ENCODE measurements around the gene SCGB3A1. TPM values are rescaled to one million over a fixed set of nuclear protein-coding genes. Genes with fewer than 3 reads are reported as not detected.

SCGB3A1 gene
- total RNA-seq, 1 experiment from 2014 or later: not detected

DNA sequence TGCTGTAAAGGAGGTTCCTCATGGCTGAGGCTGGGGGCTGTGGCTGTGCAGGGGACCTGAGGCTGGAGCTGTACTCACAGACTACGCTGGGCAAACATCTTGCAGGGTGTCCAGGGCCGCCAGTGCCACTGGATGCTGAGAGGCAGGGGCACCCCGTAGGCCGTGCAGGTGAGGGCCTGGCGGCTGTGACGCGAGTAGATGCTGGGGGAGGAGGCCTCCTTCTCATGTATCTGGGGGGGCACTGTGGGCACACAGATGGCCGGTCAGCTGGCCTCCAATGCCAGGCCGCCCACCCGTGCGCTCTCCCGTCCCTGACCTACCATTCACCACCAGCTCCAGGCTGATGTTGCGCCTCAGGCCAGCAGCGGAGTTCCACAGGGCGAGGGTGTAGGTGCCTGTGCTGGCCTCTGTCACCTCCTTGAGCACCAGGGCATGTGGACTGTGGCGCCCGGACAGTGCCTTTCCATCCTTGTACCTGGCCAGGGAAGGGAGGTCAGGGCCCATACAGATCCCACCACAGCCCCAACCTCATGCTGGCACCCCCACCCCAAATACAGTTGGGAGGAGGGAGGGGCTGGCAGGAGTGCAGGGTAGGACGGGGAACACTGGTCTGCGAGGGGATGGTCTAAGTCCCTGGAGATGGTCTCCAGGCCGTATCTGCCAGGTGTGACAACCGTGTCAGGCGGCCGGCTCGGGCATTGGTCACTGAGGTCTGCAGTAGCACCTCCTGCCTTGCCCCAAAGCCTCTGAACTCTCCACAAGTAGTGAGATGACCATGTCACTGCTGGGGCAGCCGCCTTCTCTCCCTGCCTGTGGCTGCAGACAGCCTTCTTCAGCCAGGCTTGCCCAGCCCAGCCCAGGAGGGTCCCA is 34.7 kb upstream of the SCGB3A1 start:
- no peaks in the 10 kb centered on the region for H3K36me3 Mint-ChIP-seq (ENCODE audit: insufficient read depth, unreplicated experiment)
- intact Hi-C loops (cut with micrococcal nuclease; ENCODE audit: unreplicated experiment): no loop called here
- TF ChIP-seq, protein P1, sequence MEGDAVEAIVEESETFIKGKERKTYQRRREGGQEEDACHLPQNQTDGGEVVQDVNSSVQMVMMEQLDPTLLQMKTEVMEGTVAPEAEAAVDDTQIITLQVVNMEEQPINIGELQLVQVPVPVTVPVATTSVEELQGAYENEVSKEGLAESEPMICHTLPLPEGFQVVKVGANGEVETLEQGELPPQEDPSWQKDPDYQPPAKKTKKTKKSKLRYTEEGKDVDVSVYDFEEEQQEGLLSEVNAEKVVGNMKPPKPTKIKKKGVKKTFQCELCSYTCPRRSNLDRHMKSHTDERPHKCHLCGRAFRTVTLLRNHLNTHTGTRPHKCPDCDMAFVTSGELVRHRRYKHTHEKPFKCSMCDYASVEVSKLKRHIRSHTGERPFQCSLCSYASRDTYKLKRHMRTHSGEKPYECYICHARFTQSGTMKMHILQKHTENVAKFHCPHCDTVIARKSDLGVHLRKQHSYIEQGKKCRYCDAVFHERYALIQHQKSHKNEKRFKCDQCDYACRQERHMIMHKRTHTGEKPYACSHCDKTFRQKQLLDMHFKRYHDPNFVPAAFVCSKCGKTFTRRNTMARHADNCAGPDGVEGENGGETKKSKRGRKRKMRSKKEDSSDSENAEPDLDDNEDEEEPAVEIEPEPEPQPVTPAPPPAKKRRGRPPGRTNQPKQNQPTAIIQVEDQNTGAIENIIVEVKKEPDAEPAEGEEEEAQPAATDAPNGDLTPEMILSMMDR (IDR thresholded peaks at IDR 0.05; ENCODE audit: unreplicated experiment): no peak
- no peaks in the 10 kb centered on the region for H3K9me3 Mint-ChIP-seq (ENCODE audit: low read depth, unreplicated experiment)
- H3K27ac Mint-ChIP-seq (ENCODE audit: unreplicated experiment): no peak overlapping the region
- DNase-seq: no peak
- H3K4me1 Mint-ChIP-seq (ENCODE audit: low read depth, unreplicated experiment): no peaks in the 10 kb centered on the region
- peaks cover 48% of the 10 kb centered on the region for H3K27me3 Mint-ChIP-seq (ENCODE audit: unreplicated experiment)
- no TSS peak for BruUV-seq (replicated peaks)
- no peak overlapping the region for H3K4me3 Mint-ChIP-seq (ENCODE audit: low read depth, unreplicated experiment)
- CTCF ChIA-PET: no interaction called here

DNA sequence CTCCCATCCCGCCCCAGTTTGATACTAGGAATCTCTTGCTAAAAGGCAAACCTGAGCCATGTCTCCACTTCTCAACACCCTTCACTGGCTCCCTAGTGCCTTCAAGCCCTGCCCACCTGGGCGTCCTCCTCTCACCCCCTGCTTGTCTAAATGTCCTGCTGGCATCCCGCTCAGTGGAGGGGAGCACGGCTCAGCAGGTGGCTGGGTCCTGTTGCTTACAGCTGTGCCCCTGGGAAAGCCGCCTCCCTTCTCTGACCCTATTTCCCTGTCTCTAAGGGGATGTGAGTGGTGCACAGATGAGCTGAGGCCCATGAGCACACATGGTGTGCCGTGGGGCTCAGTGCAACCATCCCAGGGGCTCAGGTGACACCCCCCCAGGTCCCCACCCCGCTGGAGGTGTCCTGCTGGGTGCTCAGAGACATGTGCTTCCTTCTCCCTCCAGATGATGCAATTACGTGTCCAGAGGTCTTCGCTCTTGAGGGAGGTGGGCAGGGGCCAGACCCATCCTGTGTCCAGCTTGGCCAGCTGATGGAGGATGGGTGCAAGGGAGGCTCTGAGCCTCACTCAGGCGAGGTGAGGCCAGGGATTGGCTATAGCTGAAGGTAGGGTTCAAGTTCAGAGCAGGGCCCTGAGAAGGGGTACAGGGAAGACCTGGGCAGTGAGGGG is 34.0 kb upstream of the SCGB3A1 start:
- H3K4me3 Mint-ChIP-seq (ENCODE audit: low read depth, unreplicated experiment): no peak overlapping the region
- no peak overlapping the region for H3K27ac Mint-ChIP-seq (ENCODE audit: unreplicated experiment)
- no peaks in the 10 kb centered on the region for H3K36me3 Mint-ChIP-seq (ENCODE audit: insufficient read depth, unreplicated experiment)
- no peaks in the 10 kb centered on the region for H3K9me3 Mint-ChIP-seq (ENCODE audit: low read depth, unreplicated experiment)
- CTCF ChIA-PET: interaction anchor here (0.6 to 1.5 kb wide), 3 partner anchors 11 to 19 kb away, joined by 4 to 5 read pairs (median 4); no protein-coding TSS in a partner anchor
- TF ChIP-seq, protein P1 (IDR thresholded peaks at IDR 0.05; ENCODE audit: unreplicated experiment): no peak
- peaks cover 2% of the 10 kb centered on the region for H3K4me1 Mint-ChIP-seq (ENCODE audit: low read depth, unreplicated experiment)
- DNase-seq: no peak
- intact Hi-C loops (cut with micrococcal nuclease; ENCODE audit: unreplicated experiment): no loop called here
- H3K27me3 Mint-ChIP-seq (ENCODE audit: unreplicated experiment): peaks cover 55% of the 10 kb centered on the region
- no TSS peak for BruUV-seq (replicated peaks)

DNA sequence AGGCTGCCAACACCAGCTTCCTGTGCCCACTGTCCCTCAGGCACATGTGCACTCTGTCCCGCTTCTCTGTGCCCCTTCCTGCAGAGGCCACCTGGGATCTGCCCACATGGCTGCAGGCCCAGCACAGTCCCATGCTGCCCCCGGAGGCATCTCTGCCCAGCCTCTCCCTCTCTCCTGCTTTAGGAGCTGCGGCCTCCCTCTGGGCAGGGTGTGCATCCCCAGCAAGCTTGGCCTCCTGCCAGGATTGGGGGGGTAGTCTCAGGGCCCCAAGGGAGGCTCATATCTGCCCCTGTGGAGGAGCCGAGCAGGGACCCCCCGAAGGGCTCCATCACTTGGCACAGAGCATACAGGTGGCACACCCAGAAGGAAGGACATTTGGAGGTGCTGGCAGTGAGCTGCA is 33.3 kb upstream of the SCGB3A1 start:
- CTCF ChIA-PET: interaction anchor here (0.6 to 1.5 kb wide), 4 partner anchors 12 to 67 kb away, joined by 3 to 5 read pairs (median 4); no protein-coding TSS in a partner anchor
- Mint-ChIP-seq H3K9me3 (ENCODE audit: low read depth, unreplicated experiment) (no peaks in the 10 kb centered on the region), H3K4me1 (ENCODE audit: low read depth, unreplicated experiment) (peaks cover 9% of the 10 kb centered on the region), H3K36me3 (ENCODE audit: insufficient read depth, unreplicated experiment) (no peaks in the 10 kb centered on the region), H3K27me3 (ENCODE audit: unreplicated experiment) (peaks cover 62% of the 10 kb centered on the region), H3K27ac (ENCODE audit: unreplicated experiment) (no peak overlapping the region), H3K4me3 (ENCODE audit: low read depth, unreplicated experiment) (no peak overlapping the region)
- BruUV-seq (replicated peaks): no TSS peak
- no peak for DNase-seq
- intact Hi-C loops (cut with micrococcal nuclease; ENCODE audit: unreplicated experiment): no loop called here
- TF ChIP-seq, protein P1 (IDR thresholded peaks at IDR 0.05; ENCODE audit: unreplicated experiment): no peak

DNA sequence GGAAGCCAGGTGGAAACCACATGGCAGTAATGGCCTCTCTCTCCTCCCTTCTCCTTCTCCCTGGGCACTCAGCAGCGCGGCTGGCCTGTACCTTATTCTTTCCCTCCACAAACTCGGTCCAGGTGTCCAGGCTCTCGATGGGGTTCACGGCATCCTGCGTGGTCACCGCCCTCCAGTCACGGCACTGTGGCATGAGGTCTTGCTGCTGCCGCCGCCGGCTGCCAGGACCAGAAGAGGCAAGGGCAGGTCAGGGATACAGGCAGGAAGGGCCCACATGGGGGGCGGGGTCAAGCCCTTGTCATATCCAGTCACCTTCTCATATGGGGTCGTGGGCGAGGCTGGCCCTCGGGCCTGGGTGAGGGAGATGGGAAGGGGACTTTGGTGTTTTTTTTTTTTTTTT is 32.5 kb upstream of the SCGB3A1 start:
- no peaks in the 10 kb centered on the region for H3K36me3 Mint-ChIP-seq (ENCODE audit: insufficient read depth, unreplicated experiment)
- no peak overlapping the region for H3K27ac Mint-ChIP-seq (ENCODE audit: unreplicated experiment)
- no peak overlapping the region for H3K4me3 Mint-ChIP-seq (ENCODE audit: low read depth, unreplicated experiment)
- DNase-seq: no peak
- peaks cover 69% of the 10 kb centered on the region for H3K27me3 Mint-ChIP-seq (ENCODE audit: unreplicated experiment)
- TF ChIP-seq, protein P1 (IDR thresholded peaks at IDR 0.05; ENCODE audit: unreplicated experiment): no peak
- CTCF ChIA-PET: interaction anchor here (0.6 to 1.5 kb wide), 3 partner anchors 13 to 67 kb away, joined by 3 to 5 read pairs (median 4); no protein-coding TSS in a partner anchor
- peaks cover 11% of the 10 kb centered on the region for H3K4me1 Mint-ChIP-seq (ENCODE audit: low read depth, unreplicated experiment)
- H3K9me3 Mint-ChIP-seq (ENCODE audit: low read depth, unreplicated experiment): no peaks in the 10 kb centered on the region
- BruUV-seq (replicated peaks): no TSS peak
- intact Hi-C loops (cut with micrococcal nuclease; ENCODE audit: unreplicated experiment): no loop called here

Measured in Calu3 (cell line).